Calu3 (cell line): Measurements from ENCODE around the gene EXOC1L. TPM values are rescaled to one million over a fixed set of nuclear protein-coding genes. Genes with fewer than 3 reads are reported as not detected.

Experiments used
- BruUV-seq: library from RNA; stranded (reverse); fragments of 400-500 nt; replicated peaks from 2 replicates; lab custom pipeline; 2021; lab: Mats Ljungman, UMichigan
- CTCF ChIA-PET: fragments of 300-600 bp; sonication (Branson Sonifier 250); formaldehyde crosslinking; loops from one replicate; lab custom pipeline; 2022; ENCODE audit warnings: antibody characterized with exemption; lab: Charles Lee
- DNase-seq: peaks from one replicate; pipeline ENCODE4 v3.0.0; 2022
- H3K27ac Mint-ChIP-seq: one replicate; pipeline ENCODE4 v1.8.0; 2022; ENCODE audit warnings: mixed read lengths; ENCODE audit not compliant: unreplicated experiment
- H3K27me3 Mint-ChIP-seq: one replicate; pipeline ENCODE4 v1.8.0; 2022; ENCODE audit warnings: mixed read lengths; ENCODE audit not compliant: unreplicated experiment
- H3K36me3 Mint-ChIP-seq: one replicate; pipeline ENCODE4 v1.8.0; 2022; ENCODE audit warnings: mild to moderate bottlenecking, moderate library complexity, mixed read lengths; ENCODE audit not compliant: insufficient read depth, unreplicated experiment
- H3K4me1 Mint-ChIP-seq: one replicate; pipeline ENCODE4 v1.8.0; 2022; ENCODE audit warnings: mild to moderate bottlenecking, low read depth, mixed read lengths; ENCODE audit not compliant: unreplicated experiment
- H3K4me3 Mint-ChIP-seq: one replicate; pipeline ENCODE4 v1.8.0; 2022; ENCODE audit warnings: mild to moderate bottlenecking, low read depth, moderate library complexity, mixed read lengths; ENCODE audit not compliant: unreplicated experiment
- H3K9me3 Mint-ChIP-seq: one replicate; pipeline ENCODE4 v1.8.0; 2022; ENCODE audit warnings: low read depth, mixed read lengths; ENCODE audit not compliant: unreplicated experiment
- intact Hi-C: fragments of 100-400 bp; cut with micrococcal nuclease; formaldehyde crosslinking; loops from one replicate; pipeline ENCODE4 v1.10.0; 2022; ENCODE audit not compliant: unreplicated experiment
- total RNA-seq: library from RNA; stranded (reverse); gene quantifications from 2 replicates; pipeline ENCODE4 v1.2.3, GENCODE V29; 2022
- TF ChIP-seq, protein P1 (sequence below): fragments of 200-600 bp; IDR thresholded peaks from one replicate; pipeline ENCODE4 v1.8.0; 2022; ENCODE audit warnings: antibody characterized with exemption; ENCODE audit not compliant: unreplicated experiment

Gene EXOC1L
- total RNA-seq, 1 experiment from 2014 or later = not detected

DNA sequence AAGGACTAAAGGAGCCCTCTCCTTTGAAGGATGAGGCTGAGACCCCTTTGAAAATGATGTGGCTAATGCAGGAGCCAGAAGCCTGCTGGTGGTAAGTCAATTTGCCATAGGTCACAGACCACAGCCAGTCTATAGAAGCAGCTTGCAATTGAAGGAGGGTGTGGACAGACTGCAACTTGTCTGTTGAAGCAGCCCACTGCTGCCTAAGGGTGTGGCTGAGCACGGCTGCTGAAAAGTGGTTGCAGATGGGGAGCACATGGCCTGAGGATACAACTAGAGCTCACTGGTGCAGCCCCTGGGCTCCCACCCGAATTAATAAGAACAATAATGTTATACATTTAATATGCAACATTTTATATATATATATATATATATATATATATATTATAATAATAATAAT is 11.4 kb upstream of the EXOC1L start:
- no peak overlapping the region for H3K27ac Mint-ChIP-seq
- DNase-seq = no peak
- no peaks in the 10 kb centered on the region for H3K9me3 Mint-ChIP-seq
- TF ChIP-seq, protein P1, sequence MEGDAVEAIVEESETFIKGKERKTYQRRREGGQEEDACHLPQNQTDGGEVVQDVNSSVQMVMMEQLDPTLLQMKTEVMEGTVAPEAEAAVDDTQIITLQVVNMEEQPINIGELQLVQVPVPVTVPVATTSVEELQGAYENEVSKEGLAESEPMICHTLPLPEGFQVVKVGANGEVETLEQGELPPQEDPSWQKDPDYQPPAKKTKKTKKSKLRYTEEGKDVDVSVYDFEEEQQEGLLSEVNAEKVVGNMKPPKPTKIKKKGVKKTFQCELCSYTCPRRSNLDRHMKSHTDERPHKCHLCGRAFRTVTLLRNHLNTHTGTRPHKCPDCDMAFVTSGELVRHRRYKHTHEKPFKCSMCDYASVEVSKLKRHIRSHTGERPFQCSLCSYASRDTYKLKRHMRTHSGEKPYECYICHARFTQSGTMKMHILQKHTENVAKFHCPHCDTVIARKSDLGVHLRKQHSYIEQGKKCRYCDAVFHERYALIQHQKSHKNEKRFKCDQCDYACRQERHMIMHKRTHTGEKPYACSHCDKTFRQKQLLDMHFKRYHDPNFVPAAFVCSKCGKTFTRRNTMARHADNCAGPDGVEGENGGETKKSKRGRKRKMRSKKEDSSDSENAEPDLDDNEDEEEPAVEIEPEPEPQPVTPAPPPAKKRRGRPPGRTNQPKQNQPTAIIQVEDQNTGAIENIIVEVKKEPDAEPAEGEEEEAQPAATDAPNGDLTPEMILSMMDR = no peak
- H3K36me3 Mint-ChIP-seq = no peaks in the 10 kb centered on the region
- CTCF ChIA-PET = no interaction called here
- no peak overlapping the region for H3K4me3 Mint-ChIP-seq
- H3K4me1 Mint-ChIP-seq = no peaks in the 10 kb centered on the region
- BruUV-seq = no TSS peak
- H3K27me3 Mint-ChIP-seq = no peaks in the 10 kb centered on the region
- intact Hi-C loops = no loop called here

DNA sequence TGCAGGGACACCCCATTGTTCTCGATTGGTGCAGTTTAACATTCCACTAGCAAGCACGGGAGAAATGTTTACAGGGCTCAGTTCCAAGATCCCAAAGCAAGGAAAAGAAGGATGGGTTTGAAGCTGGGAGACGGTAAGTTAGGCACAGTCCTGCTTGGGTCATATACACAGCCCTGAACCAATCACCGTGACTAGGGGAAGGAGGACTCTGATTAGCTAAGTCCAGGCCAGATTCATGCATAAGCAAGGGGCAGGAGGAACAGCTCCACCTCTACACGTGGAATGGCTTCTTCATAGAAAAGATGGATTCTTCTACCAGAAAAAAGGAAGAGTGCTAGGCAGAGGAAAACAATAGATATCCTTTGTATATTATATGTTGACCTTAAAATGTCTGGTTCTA is 11.0 kb upstream of the EXOC1L start:
- no TSS peak for BruUV-seq
- no peaks in the 10 kb centered on the region for H3K27me3 Mint-ChIP-seq
- TF ChIP-seq, protein P1 = no peak
- no peak overlapping the region for H3K4me3 Mint-ChIP-seq
- intact Hi-C loops = no loop called here
- no peak for DNase-seq
- H3K36me3 Mint-ChIP-seq = no peaks in the 10 kb centered on the region
- H3K9me3 Mint-ChIP-seq = no peaks in the 10 kb centered on the region
- CTCF ChIA-PET = no interaction called here
- no peaks in the 10 kb centered on the region for H3K4me1 Mint-ChIP-seq
- H3K27ac Mint-ChIP-seq = no peak overlapping the region

GRCh38 chr4:55817691-55818090 is 1.9 kb upstream of the EXOC1L start:
- BruUV-seq = no TSS peak
- intact Hi-C loops = no loop called here
- no peaks in the 10 kb centered on the region for H3K4me1 Mint-ChIP-seq
- CTCF ChIA-PET = no interaction called here
- no peak overlapping the region for H3K27ac Mint-ChIP-seq
- DNase-seq = no peak
- TF ChIP-seq, protein P1 = no peak
- H3K9me3 Mint-ChIP-seq = peaks cover 2% of the 10 kb centered on the region
- no peaks in the 10 kb centered on the region for H3K27me3 Mint-ChIP-seq
- no peak overlapping the region for H3K4me3 Mint-ChIP-seq
- no peaks in the 10 kb centered on the region for H3K36me3 Mint-ChIP-seq

DNA sequence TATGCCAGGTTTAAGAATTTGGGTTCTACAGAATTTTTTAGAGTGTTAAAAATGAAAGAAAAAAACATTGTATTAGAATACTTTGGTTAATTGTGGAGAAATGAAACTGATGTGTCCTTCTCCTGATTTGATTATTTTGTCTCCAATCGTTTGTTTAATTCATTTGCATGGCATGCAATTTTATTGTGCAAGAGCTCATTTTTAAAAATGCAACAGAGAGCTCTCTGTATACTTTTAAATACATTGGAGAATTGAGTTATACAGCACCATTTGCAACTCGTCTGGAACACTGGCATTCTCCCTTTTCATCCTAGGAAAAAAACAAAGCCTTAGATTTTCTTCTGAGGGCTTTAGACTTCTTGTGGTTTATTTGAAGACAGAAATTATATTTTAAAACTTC is 689 bp downstream of the EXOC1L start:
- Mint-ChIP-seq H3K4me1 (no peaks in the 10 kb centered on the region), H3K9me3 (peaks cover 2% of the 10 kb centered on the region), H3K27me3 (no peaks in the 10 kb centered on the region), H3K4me3 (no peak overlapping the region), H3K27ac (no peak overlapping the region), H3K36me3 (no peaks in the 10 kb centered on the region)
- no peak for DNase-seq
- no TSS peak for BruUV-seq
- CTCF ChIA-PET = no interaction called here
- TF ChIP-seq, protein P1 = no peak
- intact Hi-C loops = no loop called here

GRCh38 chr4:55822329-55822728 is 2.7 kb downstream of the EXOC1L start:
- BruUV-seq = no TSS peak
- Mint-ChIP-seq H3K9me3 (peaks cover 2% of the 10 kb centered on the region), H3K4me3 (no peak overlapping the region), H3K27me3 (no peaks in the 10 kb centered on the region), H3K36me3 (no peaks in the 10 kb centered on the region), H3K4me1 (no peaks in the 10 kb centered on the region), H3K27ac (no peak overlapping the region)
- DNase-seq = no peak
- intact Hi-C loops = no loop called here
- CTCF ChIA-PET = no interaction called here
- TF ChIP-seq, protein P1 = no peak
